ENCODE results near the gene BTBD19. TPM values are rescaled to one million over a fixed set of nuclear protein-coding genes. Genes with fewer than 3 reads are reported as not detected.

BTBD19 gene
- total and polyA plus RNA-seq, 2 of the 8 experiments (the other 6 are each of a cell fraction or from before 2014, with no cell fraction given), result 1.1 TPM

GRCh38 chr1:44819608-44820327 lies 11.4 kb downstream of the BTBD19 start:
- 3% methylated on average over 33 of the region's 33 CpGs; no CpG with 5 or more reads in 1 of the 2 experiments for WGBS, 2 experiments (ENCODE audit: extremely low coverage in 1 of 2, insufficient coverage in 1 of 2, insufficient read length in 1 of 2, insufficient replicate concordance in 2 of 2, low coverage in 1 of 2, low lambda C conversion rate in 2 of 2, missing lambda C conversion rate in 1 of 2)
- H3K9me3 ChIP-seq (ENCODE audit: insufficient read depth in 2 of 2, low read depth in 1 of 2, low read length in 1 of 2), result no peaks in the 10 kb centered on the region
- H4K91ac ChIP-seq (replicated peaks; ENCODE audit: insufficient read length, low read length), result peak overlapping the region; percentile 100
- peak; percentile 79 to 91 for DNase-seq (ENCODE audit: low read depth in 1 of 2, low spot score in 2 of 2)
- H2BK15ac ChIP-seq (ENCODE audit: low read length), result peak overlapping the region; percentile 66; the same call in 1 of the 2 replicates
- peak overlapping the region; percentile 100 for H3K23ac ChIP-seq (ENCODE audit: insufficient read length)
- peak overlapping the region; percentile 77 for H2BK12ac ChIP-seq (ENCODE audit: low read depth, low read length)
- H3K18ac ChIP-seq (ENCODE audit: extremely low read depth, low read length), result peak overlapping the region; percentile 95
- peak overlapping the region; percentile 93 to 100 (median 98) for H3K9ac ChIP-seq (replicated peaks in 1 of 4; ENCODE audit: extremely low read depth in 1 of 4, low read depth in 3 of 4, low read length in 3 of 4)
- H2BK5ac ChIP-seq (ENCODE audit: low read depth, low read length), result peak overlapping the region; percentile 100
- no peaks in the 10 kb centered on the region for H3K36me3 ChIP-seq (ENCODE audit: control insufficient read depth in 2 of 4, insufficient read depth in 4 of 4, low read length in 3 of 4)
- peak overlapping the region; percentile 66 to 84 for H3K4me2 ChIP-seq (ENCODE audit: insufficient read depth in 1 of 2, low read depth in 2 of 2, low read length in 2 of 2)
- H4K5ac ChIP-seq (ENCODE audit: insufficient read length, low read depth, low read length), result peak overlapping the region; percentile 96
- no peaks in the 10 kb centered on the region for H4K20me1 ChIP-seq (replicated peaks in 1 of 2; ENCODE audit: control insufficient read depth in 1 of 2, insufficient read depth in 2 of 2, low read length in 2 of 2)
- peak overlapping the region; percentile 100 for H3K27ac ChIP-seq (ENCODE audit: low read depth, low read length)
- H3K14ac ChIP-seq (ENCODE audit: insufficient read length), result peak overlapping the region; percentile 100
- H3K56ac ChIP-seq (replicated peaks; ENCODE audit: insufficient read length, low read depth, low read length), result peak overlapping the region; percentile 87
- H3K79me1 ChIP-seq (ENCODE audit: low read depth, low read length), result no peaks in the 10 kb centered on the region
- peak overlapping the region; percentile 98 for H2AFZ ChIP-seq (ENCODE audit: low read length)
- ChIA-PET POLR2A (ENCODE audit: partially characterized antibody) (interaction anchor here (0.6 to 16.6 kb wide), 74 partner anchors 10 to 1738 kb away, joined by 3 to 547 read pairs (median 3); partner anchors contain the start of genes BEST4, BTBD19, CCDC163 and DYNLT4), CTCF (ENCODE audit: partially characterized antibody) (interaction anchor here (0.7 to 5.3 kb wide), 20 partner anchors 11 to 198 kb away, joined by 3 to 25 read pairs (median 6); partner anchors contain the start of genes BEST4, BTBD19, DYNLT4 and HECTD3)
- H2AK5ac ChIP-seq (ENCODE audit: low read depth, low read length), result peak overlapping the region; percentile 97; the same call in 1 of the 2 replicates
- H2BK20ac ChIP-seq (ENCODE audit: low read length), result peak overlapping the region; percentile 93
- no peaks in the 10 kb centered on the region for H3K79me2 ChIP-seq (ENCODE audit: control insufficient read depth in 1 of 2, insufficient read depth in 2 of 2, low read length in 2 of 2)
- H3K4ac ChIP-seq (replicated peaks; ENCODE audit: insufficient read length, low read depth, low read length), result peak overlapping the region; percentile 98
- H3K4me3 ChIP-seq (ENCODE audit: extremely low read depth in 1 of 4, insufficient read depth in 2 of 4, low read depth in 3 of 4, low read length in 4 of 4), result peak overlapping the region; percentile 40 to 64 (median 47)
- peak overlapping the region; percentile 100 for H2BK120ac ChIP-seq (replicated peaks; ENCODE audit: low read depth, low read length)
- H4K8ac ChIP-seq (ENCODE audit: extremely low read depth, insufficient read depth, low read length), result peak overlapping the region; percentile 100; the same call in 1 of the 2 replicates
- H3K4me1 ChIP-seq (replicated peaks in 1 of 4; ENCODE audit: control insufficient read depth in 3 of 4, insufficient read depth in 4 of 4, low read length in 3 of 4), result peaks cover 2 to 5% (median 3%) of the 10 kb centered on the region in 4 experiments; a peak in 5 of 7 replicates
- FAIRE-seq, result peak; percentile 93
- H3K23me2 ChIP-seq (ENCODE audit: low read depth, low read length), result peaks cover 7% of the 10 kb centered on the region
- no peaks in the 10 kb centered on the region; a peak in 2 of 7 replicates for H3K27me3 ChIP-seq (replicated peaks in 1 of 4; ENCODE audit: control insufficient read depth in 3 of 4, extremely low read depth in 1 of 4, insufficient read depth in 3 of 4, low read length in 3 of 4)
- no peak; the same call in 1 of the 2 replicates for TF ChIP-seq BRCA1 (IDR thresholded peaks at IDR 0.05; ENCODE audit: low read depth, low read length)
- peak in 1 of 2 experiments; percentile 77 for TF ChIP-seq BCL11A (IDR thresholded peaks at IDR 0.05; ENCODE audit: low read depth in 2 of 2, low read length in 2 of 2)
- no peak for TF ChIP-seq FOSL1 (IDR thresholded peaks at IDR 0.05; ENCODE audit: insufficient read depth, low read depth, low read length)
- no peak for TF ChIP-seq KDM5A (IDR thresholded peaks at IDR 0.05; ENCODE audit: low read length)
- no peak for TF ChIP-seq RBBP5 (IDR thresholded peaks at IDR 0.05; ENCODE audit: borderline replicate concordance, low read depth, low read length)
- TF ChIP-seq JUN (IDR thresholded peaks at IDR 0.05; ENCODE audit: low read depth, low read length), result no peak
- TF ChIP-seq ZNF274 (IDR thresholded peaks at IDR 0.05; ENCODE audit: borderline replicate concordance, extremely low read depth, low read length), result no peak
- 0 out of 2 replicates have a peak, but pooled peaks have one; percentile 4 for TF ChIP-seq CEBPB (IDR thresholded peaks at IDR 0.05; ENCODE audit: low read depth, low read length)
- TF ChIP-seq MAX (IDR thresholded peaks at IDR 0.05), result peak; percentile 35; the same call in 1 of the 2 replicates

All from H1 (cell line).